GM18505 (cell line): Measurements from ENCODE around the gene ITGB8.

Experiments
- ATAC-seq: cut with Tn5 transposase; IDR thresholded peaks from one replicate; pipeline ENCODE4 v1.9.1; 2021; ENCODE audit not compliant: unreplicated experiment
- POLR2A ChIP-seq: IDR thresholded peaks from 4 replicates; pipeline ENCODE4 v1.6.1; 2011; ENCODE audit warnings: borderline replicate concordance; ENCODE audit not compliant: insufficient read depth, insufficient read length; ENCODE audit errors: extremely low read depth

ITGB8 gene

DNA sequence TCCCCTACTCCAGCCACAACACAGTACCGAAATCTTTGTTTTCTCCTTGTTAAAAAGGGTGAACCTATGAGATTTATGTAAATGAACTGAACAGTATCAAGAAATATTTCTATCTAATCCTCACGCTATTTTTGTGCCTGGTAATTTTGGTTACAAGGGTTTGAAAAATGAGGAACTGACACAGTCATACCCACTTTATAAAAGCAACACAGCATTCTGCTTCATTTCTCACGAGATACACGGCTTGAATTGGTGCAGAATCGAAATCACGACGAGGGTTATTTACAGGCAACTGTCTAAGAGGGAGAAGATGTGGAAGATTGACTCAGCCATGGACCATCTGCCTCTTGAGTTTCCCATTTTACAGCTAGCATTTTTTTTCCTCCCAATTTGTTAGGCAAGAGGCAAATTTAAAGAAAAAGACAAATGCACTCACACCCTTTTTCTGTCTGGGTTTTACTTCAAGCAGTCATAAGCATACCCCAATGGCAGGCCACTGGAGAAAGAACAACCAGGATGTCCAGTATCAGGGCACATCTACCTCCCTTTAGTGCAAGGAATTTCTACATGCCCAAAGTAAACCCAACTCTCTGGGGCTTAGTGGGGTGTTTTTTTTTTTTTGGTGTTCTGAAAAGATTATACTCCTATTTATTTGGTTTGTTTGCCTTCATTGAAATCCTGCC lies 108.1 kb downstream of the ITGB8 start:
- peak; percentile 92 for ATAC-seq
- no peak for TF ChIP-seq POLR2A

DNA sequence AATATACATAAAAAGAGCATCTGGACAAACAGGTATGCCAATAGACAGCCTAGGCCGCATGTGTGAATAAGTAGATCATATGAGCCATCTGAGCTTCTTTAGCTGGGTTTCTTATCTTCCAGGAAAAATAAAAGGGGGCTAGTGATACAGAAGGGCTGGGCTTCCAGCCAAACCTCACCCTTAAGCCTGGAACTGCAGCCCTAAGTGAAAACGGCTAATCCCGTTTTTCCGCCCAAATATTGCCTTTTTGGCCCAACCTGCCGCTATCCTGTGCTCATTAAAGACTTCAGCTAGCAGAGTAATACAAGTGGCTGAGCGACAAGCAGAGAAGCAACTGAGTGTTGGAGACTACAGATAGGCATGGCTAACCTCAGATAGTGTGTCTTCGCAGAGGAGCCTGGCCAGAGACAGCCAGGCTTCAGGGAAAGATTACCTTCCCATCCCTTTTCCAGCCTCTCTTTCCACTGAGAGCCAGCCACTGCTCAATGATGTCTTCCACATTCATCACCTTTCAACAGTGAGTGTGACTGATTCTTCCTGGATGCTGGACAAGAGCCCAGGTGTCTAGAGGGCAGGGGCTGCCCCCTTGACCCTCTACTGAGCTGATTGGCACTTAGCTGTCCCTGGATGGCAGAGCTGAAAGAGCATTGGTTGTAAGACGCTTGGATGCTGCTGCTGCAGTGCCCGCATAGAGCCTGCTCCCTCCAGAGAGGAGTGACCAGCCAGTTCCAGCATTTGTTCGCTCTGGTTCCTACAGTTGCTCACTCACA lies 108.9 kb downstream of the ITGB8 start:
- no peak for TF ChIP-seq POLR2A
- ATAC-seq: no peak

DNA sequence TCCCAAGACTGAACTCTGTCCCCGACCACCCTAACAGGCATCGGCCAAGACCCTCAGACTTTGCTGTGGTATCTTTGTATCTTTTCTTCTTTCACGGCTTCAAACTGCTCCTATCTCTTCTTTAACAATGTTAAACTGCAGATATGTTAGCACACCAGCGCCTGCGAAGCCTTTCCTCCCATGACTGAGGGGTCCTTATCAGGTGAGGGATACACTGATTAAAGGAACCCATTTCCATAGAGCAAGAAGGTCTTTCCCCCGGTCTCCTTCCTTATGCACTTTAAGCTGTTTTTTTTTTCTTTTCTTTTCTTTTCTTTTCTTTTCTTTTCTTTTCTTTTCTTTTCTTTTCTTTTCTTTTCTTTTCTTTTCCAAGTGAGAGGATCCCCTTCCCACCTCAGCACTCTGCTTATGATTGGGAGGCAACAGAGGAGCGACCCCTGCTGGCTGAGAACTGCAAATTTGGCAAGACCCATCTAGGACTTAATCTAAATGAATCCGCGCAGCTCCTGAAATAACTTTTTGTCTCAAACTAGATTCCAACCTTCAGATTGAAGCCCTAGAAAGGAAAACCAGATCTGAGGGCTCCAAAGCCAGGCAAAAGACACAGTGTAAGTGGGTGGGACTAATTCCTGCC lies 109.9 kb downstream of the ITGB8 start:
- TF ChIP-seq POLR2A: no peak

DNA sequence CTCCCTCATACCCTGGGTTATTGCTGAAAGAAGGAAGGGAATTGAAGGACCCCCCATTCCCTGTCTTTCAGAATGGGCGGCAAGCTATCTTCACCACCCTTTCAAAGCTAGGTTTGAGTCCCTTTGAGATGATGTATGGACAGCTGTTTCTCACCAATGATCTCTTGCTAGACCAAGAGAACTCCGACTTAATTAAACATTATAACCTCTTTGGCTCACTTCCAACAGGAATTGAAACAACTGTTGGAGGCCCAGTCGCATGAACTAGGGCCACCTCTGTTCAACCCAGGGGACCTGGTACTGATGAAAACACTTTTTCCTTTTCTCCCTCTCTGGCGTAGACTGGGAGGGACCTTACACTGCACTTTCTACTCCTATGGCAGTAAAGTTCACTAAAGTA lies 110.6 kb downstream of the ITGB8 start:
- no peak for ATAC-seq
- no peak for TF ChIP-seq POLR2A

More for the DNA sequence above, 109.9 kb downstream of the ITGB8 start:
- no peak for ATAC-seq

DNA sequence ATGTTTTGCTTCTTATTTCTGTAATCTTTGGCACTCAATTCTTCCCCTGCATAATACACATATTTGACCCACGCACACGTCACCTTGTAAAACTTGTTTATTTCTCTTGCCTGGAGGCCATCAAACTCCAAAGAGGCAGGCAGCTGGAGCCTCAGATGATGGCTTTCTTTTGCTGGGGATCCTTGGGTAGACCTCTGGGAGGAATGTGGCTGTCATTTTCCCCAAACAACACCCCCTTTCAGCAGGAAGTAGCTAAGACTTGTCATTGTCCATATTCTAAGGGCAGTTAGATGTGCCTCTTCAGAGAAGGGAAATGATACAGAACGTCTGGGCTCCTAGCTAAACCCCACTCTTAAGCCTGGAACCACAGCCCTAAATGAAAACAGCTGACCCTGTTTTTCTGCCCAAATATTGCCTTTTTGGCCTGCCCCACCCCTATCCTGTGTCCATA lies 111.3 kb downstream of the ITGB8 start:
- TF ChIP-seq POLR2A: no peak
- ATAC-seq: no peak

DNA sequence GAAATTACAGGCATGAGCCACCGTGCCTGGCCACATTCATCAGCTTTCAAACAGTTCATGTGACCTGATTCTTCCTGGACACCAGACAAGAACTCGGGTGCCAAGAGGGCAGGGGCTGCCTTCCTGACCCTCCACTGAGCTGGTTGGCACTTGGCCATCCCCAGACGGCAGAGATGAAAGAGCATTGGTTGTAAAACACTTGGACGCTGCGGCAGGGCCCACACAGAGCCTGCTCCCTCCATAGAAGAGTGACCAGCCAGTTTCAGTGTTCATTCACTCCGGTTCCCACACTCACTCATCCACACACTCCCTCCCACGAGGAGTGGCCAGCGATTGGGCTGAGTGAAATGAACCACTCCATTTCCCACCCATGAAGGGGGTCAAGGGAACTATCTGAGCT lies 112.3 kb downstream of the ITGB8 start:
- no peak for ATAC-seq
- no peak for TF ChIP-seq POLR2A

DNA sequence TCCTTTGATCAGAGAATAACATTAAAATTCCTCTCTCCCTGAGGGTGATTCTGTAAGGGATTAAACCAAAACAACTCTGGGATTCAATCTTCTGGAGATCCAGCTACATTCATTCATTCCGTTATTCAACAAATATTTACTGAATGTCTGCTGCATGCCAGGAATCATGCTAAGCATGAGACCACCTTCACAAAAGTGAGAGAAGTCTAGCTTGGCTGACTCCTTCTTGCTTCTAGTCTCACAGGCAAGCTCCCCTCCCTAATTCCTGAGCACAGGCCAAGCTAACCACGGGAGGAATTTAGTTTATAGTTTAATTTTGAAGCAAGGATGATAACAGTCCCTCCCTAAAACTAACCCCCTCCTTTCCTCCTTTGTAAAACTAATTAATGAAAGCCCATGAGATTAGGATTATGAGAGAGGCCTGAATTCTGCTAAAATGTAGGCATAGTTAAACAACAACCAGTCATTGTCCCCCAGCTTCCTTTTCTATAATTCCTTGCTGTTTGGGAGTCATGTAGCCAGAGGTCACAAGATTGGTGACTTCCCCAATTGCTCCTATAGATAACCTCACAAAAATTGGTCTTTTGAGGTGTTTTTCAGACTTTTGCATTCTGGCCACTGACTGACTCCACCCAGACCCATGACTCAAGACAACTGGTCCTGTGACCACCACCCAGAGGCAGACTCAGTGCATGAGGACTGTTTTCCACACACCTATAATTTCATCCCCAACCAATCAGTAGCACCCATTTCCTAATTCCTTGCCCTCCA lies 113.5 kb downstream of the ITGB8 start:
- ATAC-seq: no peak
- no peak for TF ChIP-seq POLR2A

DNA sequence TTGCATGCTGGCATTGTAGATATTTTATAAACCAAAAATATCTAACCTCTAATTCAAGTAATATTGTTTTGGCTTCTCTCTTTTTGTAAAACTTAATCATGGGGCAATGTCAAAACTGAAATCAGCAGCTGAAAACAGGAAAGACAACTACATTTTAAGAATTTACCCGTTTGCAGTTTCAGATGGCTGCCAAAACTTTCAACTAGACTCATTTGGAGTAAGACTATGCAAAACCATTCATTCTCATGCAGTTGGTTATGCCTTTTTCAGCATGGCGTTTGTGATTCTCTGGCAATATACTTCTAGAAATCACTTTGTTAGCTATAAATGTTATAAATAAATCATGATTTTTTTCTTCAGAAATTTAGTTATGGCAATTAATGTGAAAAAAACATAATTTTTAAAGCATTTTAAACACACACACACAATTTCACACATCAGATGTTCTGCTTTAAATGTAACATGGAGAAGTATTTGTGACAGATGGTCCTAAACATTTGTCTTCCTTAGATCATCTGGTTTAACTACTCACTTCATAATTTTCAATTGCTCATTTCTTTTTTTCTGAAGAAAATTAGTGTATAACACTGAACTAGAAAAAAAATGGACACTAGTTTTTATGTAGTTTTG lies 116.4 kb downstream of the ITGB8 start:
- peak; percentile 49 for ATAC-seq
- TF ChIP-seq POLR2A: no peak

DNA sequence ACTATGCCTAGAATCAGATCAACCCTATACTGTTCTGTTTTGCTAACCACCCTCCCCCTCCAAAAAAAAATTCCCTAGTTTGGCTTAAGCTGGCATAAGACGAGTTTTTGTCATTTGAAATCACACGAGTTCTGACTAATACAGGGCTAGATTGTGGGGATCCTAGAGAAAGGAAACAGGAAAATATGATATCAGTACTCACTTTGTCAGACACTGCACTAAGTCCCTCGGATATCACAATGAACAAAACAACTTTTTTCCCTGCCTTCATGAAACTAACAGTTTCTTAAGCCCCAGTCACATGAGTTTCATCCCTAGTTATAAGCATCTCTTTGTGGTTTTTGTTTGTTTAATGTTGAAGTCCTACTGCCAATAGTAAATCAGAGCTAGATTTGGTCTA lies 118.5 kb downstream of the ITGB8 start:
- no peak for ATAC-seq
- TF ChIP-seq POLR2A: no peak

DNA sequence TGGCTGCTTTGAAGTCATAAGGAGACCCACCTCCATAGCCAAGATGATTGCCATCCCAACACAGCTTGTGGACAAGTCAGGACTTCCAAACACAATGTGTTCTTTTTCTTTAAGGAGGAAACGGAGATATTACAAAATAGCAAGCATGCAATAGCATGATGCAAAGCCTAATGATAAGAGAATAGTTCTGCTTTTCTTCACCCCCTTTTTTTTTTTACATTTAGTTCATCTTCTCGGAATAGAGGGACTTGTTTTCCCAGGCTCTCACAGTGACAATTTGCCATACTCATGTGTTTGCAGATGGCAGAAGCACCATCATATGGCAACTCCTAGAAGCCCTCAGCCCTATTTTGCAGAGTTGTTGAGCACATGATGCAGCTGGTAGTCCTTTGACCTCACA lies 119.8 kb downstream of the ITGB8 start:
- ATAC-seq: no peak
- no peak for TF ChIP-seq POLR2A

DNA sequence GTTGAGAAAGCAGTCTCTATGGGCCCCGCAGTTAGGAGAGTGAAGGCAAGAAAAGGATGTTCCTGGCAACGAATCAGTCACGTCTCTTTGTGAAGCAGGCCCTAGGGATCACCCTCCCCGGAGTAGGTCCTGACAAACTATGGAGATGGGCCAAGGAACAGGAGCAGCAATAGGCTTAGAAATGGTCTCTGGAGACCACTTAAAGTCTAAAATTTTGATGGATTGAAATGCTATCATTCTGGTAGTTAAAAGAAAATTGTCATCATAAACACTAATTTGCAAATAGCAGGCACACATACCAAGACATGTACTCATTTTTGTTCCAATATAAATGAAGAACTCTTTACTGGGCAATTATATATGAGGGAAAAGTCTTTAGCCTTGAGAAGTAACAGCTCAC lies 123.5 kb downstream of the ITGB8 start:
- ATAC-seq: no peak
- TF ChIP-seq POLR2A: no peak

DNA sequence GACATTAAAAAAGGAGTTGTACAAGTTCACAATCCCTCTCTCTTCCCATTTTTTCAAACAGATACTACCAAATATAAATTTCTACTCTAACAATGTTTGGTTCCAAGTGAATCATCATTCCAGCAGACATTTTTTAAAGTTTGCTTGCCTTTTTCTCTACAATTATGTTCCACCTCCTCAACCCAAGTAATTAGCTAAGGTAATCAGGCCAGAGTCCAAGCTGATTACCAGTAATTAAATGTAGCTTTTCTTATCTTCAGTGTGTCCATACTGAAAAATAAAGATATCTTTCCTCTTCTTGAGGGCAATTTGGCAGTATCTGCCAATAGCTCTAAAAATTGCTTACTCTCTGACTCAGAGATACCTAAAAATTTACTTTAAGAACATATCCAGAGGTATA lies 126.0 kb downstream of the ITGB8 start:
- TF ChIP-seq POLR2A: no peak
- no peak for ATAC-seq

DNA sequence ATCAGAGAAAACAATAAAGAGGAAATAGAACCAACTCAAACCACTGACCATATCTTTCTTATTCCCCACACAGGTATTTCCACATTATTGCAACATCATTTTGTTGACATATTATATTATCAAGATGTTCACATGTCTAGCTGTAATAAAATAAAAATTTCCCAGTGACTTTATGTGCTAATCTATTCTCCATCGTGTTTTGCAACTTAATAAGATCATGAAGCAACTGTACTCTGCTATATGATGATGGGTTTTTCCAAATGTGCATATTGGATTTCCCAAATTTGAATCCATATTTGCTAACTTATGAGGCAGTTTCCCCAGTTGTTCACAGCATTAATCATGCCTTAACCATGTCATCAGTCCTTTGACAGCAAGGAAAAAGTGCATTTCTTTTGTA lies 127.8 kb downstream of the ITGB8 start:
- TF ChIP-seq POLR2A: no peak
- no peak for ATAC-seq
